CD4-positive, alpha-beta T cell treated with Interleukin-4 for 1 hour (primary cell): Measurements from ENCODE around the gene STIP1.

Source experiments
- DNase-seq, 2 donors: peaks; one replicate each; pipeline ENCODE4 v3.0.0-alpha.2; 2020 to 2022

The STIP1 gene

DNA sequence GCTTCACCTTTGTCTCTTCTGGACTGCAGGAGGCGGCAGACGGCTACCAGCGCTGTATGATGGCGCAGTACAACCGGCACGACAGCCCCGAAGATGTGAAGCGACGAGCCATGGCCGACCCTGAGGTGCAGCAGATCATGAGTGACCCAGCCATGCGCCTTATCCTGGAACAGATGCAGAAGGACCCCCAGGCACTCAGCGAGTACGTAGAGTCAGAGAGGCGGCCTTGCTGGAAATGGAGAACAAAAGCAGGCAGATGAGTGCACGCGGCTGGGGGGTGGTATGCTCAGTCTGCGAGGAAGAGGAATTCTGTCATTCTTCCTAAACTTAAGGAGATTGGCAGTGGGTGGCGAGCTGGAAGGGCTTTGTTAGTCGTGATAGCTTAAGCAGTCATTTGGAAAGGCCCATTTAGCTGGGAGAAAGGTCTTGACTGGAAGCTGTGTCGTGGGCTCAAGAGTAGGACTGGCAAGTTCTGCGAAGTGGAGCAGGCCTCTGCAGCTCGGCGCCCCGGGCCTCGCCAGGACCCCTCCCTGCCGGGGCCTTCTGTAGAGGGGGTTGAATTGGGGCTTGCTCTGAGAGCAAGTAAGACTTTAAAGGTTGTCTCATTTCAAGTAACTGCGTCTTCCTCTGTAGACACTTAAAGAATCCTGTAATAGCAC, 17.6 kb downstream of the STIP1 start:
- no peak for DNase-seq

DNA sequence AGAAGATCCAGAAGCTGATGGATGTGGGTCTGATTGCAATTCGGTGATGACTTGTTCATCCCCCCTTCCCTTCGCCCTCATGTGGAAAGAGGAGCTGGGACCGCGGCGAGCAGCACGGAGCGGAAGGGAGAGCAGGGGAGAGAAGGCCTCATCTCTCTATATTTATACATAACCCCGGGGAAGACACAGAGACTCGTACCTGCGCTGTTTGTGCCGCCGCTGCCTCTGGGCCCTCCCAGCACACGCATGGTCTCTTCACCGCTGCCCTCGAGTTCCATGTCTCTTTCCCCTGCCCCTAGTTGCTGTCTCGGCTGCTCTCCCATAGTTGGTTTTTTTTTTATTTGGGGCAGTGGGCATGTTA, 18.1 kb downstream of the STIP1 start:
- no peak for DNase-seq

DNA sequence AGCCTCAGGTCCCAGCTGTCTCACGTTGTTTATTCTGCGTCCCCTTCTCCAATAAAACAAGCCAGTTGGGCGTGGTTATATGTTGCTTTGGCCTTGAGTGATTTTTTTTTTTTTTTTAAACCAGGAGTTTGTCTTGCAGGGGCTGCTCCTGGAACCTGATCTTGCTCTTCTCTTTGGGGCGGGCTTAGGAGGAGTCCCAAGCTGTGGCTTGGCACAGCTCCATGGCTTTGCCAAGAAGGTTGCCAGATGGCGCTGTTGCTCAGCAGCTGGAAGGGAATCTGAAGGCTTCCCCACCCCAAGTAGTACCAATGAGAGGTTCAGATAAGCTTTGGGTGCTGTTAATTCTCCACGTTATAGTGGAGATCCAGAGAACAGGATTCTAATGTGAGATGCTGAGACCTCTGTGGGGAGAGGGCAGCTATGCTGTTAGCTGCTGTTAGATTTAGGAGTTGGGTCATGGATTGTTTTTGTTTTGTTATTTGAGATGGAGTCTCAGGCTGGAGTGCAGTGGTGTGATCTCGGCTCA, 18.6 kb downstream of the STIP1 start:
- DNase-seq: peak; percentile 89 to 90

DNA sequence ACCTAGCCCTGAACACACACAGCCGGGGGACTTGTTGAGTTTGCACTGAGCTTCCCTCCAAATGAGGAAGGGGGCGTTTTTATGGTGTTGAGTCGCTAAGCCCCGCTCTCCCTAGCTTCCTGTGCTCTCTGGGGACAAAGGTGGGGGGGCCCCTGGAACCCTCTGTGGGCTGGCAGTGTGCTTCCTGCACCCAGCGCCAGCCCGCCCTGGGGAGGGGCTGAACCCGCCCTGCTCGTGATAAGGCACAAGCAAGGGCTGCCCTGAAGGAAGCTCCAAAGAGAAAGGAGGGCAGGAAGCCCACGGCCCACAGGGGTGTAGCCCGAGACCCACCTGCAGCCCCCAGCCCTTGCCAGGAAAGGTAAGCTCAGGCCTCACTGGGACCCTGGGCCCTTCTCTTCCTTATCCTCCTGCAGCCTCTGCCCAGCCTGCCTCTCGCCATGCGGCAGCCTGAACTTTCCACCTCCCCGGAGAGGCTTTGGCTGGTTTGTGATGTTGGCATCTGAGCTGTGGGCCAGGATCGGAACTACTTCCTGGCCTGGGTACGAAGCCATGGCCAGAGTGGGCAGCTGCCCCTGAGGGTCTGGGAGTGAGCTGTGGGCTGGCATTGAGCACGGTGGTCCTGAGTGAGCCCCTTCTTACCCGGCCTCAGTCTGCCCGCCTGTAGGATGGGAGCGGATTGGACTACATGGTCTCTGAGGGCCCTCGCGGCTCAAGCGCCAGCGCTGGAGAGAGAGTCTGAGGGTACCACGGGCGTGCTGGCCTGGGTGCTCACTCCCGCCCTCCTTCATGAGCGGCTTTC, 20.7 kb downstream of the STIP1 start, which contains the start of gene FERMT3:
FERMT3 (plus strand) TSS at position 265 of the 799 bp plus-strand sequence. CDS start 644 bp downstream, outside the sequence.
- peak; percentile 69 to 74 for DNase-seq

DNA sequence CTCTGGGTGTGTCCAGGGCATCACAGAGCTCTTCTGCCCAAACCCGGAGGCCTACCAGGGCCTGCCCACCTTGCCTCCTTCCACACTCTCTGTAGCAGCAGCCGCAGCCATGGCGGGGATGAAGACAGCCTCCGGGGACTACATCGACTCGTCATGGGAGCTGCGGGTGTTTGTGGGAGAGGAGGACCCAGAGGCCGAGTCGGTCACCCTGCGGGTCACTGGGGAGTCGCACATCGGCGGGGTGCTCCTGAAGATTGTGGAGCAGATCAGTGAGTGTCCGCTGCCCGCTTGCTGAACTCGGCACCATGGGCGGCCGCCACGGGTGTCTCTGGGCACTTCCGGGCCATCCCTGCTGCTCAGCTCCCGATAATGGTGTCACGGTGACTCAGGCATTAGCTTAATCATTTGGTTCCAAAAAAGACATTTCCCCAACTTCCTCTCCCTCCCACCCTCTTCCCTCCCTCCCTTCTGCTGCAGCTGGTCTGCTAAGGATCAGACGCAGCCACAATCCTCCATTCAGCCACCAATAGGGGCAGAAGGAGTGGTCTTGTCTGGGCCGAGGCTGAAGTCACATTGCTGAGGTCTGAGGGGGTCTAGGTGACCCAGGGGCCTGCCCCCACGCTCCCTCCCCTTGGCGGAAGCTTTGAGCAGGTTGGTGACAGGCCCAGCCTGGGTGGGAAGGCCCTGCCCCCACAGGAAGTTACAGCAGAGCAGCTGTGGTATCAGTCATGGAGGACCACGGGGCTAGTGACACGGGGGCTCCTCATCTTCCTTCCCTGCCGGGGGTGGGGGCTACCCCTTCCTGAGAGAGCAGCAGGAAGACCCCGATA, 21.5 kb downstream of the STIP1 start:
- DNase-seq: peak; percentile 77 to 80

DNA sequence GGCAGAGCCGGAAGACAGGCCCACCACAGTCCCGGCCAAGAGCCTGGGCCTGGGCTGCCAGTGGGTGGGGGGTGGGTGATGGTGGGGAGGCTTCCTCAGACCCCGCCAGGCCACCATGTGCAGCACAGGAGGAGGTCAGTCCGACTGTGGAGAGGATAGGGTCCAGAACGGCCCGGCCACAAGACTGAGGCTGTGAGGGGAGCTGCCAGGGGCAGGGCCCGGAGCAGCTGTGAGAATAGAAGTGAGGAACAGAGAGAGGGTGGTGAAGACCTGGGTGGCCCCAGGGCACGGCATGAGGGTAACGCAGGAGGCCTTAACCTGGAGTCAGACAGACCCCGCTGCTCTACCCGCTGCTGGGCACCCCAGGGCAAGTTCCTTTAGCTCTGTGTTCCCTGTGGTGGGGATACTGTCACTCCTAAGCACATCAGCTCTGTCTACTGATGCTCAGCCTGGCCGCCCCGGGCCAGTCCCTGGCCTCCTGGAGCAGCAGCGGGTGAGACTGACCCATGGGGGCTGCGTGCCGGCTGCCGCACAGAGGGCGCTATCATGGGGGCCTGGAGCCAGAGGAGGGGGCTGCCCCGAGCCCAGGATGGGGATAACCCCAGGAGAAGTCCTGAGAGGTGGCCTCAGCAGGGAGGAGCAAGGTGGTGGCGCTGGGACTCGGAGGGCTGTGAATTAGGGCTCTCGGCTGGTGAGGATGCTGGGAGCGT, 22.3 kb downstream of the STIP1 start:
- no peak for DNase-seq

DNA sequence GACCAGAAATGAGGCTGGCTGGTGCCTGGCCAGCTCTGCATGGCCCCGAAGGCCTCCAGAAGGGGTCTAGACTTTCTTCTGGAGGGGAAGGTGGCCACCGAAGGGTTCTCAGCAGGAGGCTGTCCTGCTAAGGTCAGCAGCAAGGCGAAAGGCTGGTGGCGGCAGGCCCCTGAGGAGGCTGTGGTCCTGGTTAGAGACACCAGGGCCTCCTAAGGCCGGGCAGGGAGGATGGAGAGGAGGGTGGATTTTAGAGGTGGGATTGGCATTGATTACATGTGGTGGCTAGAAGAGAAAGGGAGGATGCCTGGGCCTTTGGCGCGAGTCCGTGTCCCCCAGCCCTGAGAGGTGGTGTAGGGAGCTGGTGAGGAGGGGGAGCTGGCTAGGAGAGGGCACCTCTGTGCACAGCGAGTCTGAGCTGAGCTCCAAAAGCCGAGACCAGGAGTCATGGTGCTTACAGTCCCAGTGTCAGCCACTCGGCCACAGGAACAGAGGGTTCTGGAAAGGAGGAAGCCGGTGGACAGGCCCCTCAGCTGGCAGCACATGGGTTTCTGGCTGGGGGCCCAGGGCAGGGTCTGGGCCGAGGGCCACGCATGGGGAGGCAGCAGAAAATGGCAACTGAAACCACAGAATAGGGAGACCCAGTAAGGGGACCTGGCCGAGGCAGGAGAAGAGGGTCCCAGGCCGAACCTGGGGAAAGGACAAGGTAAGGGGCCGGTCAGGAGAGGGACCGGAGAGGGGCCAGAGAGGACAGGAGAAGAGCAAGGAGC, 23.0 kb downstream of the STIP1 start:
- DNase-seq: no peak

DNA sequence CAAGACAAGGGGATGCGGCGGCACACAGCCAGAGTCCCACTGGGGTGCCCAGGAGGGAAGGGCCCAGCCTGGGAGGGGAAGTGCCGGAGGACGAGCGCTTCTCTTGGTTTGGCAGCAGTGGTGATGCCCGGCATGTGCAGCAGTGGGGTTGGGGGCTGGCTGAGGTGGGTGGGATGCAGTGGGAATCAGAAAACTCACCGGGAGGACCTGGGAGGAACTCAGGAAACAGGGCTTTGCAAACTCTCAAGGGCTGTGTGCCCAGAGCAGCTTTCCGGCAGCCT, 23.5 kb downstream of the STIP1 start:
- no peak for DNase-seq

DNA sequence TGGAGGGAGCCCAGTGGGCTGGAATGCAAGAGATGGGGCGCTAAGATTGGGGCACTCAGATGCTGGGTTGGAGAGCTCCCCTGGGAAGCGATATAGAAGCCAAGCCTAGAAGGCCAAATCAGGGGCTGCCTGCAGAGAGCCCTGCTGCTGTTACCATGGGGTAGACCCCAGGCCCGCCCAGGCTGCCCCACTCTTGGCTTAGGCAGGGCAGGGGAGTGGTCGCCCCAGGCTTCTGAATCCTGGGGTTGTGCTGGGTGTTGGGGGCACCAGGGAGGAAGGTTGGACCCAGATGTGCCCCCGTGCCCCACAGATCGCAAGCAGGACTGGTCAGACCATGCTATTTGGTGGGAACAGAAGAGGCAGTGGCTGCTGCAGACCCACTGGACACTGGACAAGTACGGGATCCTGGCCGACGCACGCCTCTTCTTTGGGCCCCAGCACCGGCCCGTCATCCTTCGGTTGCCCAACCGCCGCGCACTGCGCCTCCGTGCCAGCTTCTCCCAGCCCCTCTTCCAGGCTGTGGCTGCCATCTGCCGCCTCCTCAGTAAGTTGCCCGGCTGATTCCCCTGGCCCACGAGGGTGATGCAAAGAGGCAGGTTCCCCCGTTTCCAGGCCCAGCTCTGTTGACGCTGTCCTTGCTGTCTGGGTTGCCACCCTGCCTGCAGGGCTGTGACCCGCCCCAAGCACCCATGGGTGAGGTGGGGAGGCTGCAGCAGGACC, 24.5 kb downstream of the STIP1 start:
- DNase-seq: no peak

DNA sequence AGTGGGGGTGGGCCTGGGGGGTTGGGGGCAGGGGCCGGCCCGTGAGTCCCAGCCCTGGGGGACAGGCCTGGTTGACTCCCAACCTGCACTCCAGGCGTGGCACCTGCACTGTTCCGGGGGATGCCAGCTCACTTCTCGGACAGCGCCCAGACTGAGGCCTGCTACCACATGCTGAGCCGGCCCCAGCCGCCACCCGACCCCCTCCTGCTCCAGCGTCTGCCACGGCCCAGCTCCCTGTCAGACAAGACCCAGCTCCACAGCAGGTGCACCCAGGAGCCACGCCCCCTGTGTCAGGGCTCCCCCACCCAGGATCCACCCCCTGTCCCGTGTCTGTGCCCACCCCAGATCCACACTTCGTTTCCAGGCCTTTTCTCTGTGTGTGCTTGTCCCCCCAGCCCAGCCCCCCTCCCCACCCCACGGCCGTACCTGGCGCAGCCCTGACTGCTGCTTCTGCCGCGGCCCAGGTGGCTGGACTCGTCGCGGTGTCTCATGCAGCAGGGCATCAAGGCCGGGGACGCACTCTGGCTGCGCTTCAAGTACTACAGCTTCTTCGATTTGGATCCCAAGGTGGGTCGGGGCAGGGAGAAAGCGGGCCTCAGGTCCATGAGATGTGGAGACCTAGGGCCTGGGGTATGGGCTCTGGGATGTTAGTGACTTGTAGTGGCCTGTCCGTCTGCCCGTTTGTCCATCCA, 25.4 kb downstream of the STIP1 start:
- no peak for DNase-seq

DNA sequence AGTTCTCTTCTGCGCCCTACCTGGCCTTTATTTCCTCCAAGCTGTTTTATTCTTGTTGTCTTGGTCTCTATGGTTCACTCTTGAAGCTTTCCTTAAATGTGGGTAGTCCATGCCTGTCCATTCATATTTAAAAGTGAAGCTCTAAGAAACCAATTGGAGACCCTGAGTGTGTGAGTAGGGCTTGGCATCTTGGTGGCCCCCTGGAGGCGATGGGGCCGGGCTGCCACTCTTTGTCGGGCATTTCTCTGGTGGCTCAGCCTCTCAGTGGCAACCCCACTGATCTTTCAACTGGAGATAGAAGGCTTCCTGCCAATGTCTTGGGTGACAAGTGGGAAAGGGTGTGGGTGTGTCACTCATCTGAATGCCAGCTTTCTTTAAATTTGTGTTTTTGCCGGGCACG, 30.9 kb downstream of the STIP1 start:
- no peak for DNase-seq

DNA sequence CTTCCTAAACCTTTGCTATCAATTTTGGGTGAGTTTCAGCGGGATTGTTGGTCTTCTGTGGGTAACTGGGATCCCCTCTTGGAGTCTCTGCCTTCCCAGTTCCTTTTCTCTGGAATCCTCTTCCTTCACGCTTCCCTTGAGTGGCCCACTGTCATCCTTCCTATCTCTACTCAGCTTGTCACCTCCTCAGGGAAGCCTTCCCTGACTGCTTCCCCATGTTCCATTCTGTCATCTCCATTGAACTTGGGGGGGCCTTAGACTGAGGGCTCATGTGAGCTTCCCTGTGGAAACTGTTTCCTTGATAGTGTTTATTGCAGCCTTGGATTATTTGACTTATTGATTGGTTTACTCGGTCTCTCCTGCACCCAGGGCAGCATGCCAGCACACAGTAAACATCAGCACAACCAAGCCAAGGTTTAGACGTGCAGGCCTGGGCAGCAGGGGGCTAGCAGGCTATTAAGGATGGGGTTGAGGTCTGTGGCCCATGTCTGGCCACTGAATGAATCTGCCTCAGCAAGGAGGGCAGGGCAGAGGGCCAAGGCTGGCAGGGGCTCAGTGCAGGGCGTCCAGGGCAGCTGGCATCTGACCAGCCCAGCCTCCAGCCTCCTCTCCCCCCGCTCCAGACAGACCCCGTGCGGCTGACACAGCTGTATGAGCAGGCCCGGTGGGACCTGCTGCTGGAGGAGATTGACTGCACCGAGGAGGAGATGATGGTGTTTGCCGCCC, 32.8 kb downstream of the STIP1 start:
- DNase-seq: no peak

DNA sequence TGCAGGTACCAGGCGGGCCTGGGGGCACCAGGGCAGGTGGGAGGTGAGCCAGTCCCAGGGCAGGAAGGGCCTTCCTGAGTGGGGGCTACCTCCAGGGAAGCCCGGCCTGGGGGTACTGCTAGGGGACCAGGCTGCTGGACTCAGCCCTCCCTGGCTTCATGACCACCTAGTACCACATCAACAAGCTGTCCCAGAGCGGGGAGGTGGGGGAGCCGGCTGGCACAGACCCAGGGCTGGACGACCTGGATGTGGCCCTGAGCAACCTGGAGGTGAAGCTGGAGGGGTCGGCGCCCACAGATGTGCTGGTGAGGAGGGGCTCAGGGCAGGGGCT, 33.3 kb downstream of the STIP1 start:
- no peak for DNase-seq

DNA sequence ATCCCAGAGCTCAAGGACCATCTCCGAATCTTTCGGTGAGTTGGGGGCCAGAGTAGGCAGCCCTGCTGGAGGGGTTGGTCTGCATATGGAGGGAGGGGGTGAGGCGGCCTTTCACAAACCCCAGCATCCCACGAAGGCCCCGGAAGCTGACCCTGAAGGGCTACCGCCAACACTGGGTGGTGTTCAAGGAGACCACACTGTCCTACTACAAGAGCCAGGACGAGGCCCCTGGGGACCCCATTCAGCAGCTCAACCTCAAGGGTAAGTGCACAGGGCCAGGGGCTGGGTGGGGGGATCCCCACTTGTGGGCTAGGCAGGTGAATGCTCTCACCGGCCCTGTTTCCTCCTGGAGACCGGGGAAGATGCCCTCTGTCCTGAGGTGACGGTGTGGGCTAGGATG, 33.8 kb downstream of the STIP1 start:
- DNase-seq: no peak

DNA sequence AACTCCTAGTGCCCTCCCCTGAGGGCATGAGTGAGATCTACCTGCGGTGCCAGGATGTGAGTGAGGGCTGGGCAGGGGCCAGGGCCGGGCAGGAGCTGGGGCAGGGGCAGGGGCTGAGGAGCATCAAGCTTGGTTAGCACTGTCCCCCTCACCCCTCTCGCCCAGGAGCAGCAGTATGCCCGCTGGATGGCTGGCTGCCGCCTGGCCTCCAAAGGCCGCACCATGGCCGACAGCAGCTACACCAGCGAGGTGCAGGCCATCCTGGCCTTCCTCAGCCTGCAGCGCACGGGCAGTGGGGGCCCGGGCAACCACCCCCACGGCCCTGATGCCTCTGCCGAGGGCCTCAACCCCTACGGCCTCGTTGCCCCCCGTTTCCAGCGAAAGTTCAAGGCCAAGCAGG, 34.3 kb downstream of the STIP1 start:
- no peak for DNase-seq

DNA sequence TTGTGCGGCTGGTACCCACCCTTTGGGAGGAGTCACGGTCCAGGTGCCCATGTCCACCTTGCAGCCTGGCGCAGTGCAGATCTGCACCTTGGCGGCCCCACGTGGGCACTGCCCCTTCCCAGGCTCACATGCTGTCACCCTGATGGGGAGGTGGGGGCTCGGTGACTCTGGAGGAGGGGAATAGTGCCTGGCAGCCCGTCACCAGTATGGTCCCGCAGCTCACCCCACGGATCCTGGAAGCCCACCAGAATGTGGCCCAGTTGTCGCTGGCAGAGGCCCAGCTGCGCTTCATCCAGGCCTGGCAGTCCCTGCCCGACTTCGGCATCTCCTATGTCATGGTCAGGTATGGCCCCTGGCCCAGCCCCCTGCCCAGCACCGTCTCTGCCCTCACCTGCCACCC, 34.8 kb downstream of the STIP1 start:
- DNase-seq: no peak

DNA sequence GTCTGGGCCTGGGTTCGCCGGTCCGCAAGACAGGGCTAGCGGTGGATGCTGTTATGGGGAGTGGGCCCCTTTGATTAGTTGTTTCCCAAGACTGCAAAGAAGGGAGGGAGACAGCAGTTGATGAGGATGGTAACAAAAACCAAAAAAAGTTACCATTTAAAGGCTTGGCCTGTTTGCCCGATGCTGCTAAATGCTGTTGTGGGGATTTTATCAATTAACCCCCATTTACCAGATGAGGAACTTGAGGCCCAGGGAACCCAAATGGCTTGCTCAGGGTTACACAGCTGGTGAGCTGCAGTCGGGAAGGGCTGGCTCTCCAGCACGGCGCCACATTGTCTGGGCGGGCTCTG, 36.7 kb downstream of the STIP1 start:
- DNase-seq: no peak

DNA sequence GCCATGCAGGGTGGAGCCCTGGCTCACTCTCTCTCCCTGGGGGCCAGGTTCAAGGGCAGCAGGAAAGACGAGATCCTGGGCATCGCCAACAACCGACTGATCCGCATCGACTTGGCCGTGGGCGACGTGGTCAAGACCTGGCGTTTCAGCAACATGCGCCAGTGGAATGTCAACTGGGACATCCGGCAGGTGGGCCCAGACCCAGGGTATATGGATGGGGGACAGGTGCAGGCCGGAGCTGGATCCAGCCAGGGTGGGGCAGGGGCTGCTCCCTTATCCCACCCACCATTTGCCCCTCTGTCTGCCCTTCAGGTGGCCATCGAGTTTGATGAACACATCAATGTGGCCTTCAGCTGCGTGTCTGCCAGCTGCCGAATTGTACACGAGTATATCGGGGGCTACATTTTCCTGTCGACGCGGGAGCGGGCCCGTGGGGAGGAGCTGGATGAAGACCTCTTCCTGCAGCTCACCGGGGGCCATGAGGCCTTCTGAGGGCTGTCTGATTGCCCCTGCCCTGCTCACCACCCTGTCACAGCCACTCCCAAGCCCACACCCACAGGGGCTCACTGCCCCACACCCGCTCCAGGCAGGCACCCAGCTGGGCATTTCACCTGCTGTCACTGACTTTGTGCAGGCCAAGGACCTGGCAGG, 37.2 kb downstream of the STIP1 start:
- no peak for DNase-seq

DNA sequence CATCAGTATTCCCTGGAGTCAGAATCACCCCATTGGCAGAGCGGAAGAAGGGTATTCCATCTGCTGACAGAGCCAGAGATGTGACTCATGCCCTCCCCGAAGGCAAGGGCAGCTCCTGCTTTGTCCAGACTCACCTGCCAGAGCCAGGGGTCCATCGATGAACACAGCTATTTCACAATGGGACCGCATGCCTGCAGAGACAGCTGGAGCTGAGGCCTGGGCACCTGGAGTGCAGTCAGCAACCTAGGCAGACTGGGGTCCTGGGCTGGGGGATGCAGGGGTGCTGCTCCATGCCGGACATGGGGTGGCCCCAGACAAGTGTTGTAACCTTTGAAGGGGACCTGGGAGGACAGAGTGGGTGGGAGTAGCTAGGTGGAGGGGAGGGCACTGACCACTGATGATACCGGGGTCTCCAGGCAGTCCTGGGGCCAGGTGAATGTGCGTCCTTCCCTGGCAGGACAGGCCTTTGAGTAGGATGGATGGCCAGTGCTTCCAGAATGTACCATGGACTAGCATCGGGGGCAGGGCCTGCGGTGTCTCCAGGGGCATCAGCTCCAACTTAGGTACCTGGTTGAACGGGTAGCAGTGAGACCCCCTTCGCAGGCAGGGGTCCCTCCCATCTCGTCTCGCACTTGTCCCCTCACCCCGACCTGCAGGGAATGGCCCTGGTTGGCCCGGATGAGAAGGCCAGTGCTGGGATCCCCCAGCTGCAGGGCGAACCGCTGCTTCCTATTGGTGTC, 38.4 kb downstream of the STIP1 start:
- no peak for DNase-seq
